ENCODE measurements around the gene RPL22L1. TPM values are rescaled to one million over a fixed set of nuclear protein-coding genes. Genes with fewer than 3 reads are reported as not detected.
"Not testable (repeated sequence)": the region's sequence is repeated elsewhere in the genome, so short reads cannot be mapped to it uniquely, and the experiment has no call there.

Gene RPL22L1
- total RNA-seq, 1 experiment from 2014 or later: 41.5 TPM

DNA sequence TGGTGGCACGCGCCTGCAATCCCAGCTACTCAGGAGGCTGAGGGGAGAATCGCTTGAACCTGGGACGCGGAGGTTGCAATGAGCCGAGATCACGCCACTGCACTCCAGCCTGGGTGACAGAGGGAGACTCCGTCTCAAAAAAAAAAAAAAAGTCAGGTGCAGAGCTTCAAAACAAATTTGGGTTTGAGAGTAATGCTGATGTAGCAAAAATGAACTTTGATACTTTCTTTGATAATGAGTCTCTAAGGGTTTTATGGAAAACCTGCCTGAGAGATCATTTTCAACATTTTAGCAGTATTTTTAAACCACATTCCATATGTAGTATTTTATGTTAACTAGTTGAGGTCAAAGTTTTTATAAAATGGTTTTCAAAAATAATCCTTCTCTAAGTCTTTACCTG is 23.9 kb upstream of the RPL22L1 start:
- intact Hi-C loops (cut with micrococcal nuclease; ENCODE audit: unreplicated experiment): no loop called here
- Histone ChIP-seq H3K4me1 (ENCODE audit: insufficient read depth, low read length, poor library complexity, severe bottlenecking) (no peaks in the 10 kb centered on the region), H3K27me3 (replicated peaks; ENCODE audit: insufficient read depth, low read depth, low read length, poor library complexity) (no peaks in the 10 kb centered on the region), H3K9me3 (ENCODE audit: low read depth, low read length, poor library complexity, severe bottlenecking) (no peaks in the 10 kb centered on the region), H3K4me3 (ENCODE audit: low read depth, low read length, poor library complexity, severe bottlenecking) (no peak overlapping the region), H3K27ac (ENCODE audit: low read depth, low read length, poor library complexity, severe bottlenecking) (no peak overlapping the region), H3K36me3 (ENCODE audit: insufficient read depth, low read length, poor library complexity, severe bottlenecking) (no peaks in the 10 kb centered on the region)
- CTCF ChIA-PET: no interaction called here
- TF ChIP-seq, protein P1, sequence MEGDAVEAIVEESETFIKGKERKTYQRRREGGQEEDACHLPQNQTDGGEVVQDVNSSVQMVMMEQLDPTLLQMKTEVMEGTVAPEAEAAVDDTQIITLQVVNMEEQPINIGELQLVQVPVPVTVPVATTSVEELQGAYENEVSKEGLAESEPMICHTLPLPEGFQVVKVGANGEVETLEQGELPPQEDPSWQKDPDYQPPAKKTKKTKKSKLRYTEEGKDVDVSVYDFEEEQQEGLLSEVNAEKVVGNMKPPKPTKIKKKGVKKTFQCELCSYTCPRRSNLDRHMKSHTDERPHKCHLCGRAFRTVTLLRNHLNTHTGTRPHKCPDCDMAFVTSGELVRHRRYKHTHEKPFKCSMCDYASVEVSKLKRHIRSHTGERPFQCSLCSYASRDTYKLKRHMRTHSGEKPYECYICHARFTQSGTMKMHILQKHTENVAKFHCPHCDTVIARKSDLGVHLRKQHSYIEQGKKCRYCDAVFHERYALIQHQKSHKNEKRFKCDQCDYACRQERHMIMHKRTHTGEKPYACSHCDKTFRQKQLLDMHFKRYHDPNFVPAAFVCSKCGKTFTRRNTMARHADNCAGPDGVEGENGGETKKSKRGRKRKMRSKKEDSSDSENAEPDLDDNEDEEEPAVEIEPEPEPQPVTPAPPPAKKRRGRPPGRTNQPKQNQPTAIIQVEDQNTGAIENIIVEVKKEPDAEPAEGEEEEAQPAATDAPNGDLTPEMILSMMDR (conservative IDR thresholded peaks at IDR 0.05; ENCODE audit: low read depth, low read length): no peak
- no peak for TF ChIP-seq EZH2 (IDR thresholded peaks at IDR 0.05; ENCODE audit: borderline replicate concordance, low read depth, low read length, poor library complexity, severe bottlenecking)
- POLR2A ChIA-PET (ENCODE audit: low non-redundant PET): no interaction called here
- no TSS peak for BruUV-seq (replicated peaks)
- DNase-seq (ENCODE audit: low spot score): no peak

DNA sequence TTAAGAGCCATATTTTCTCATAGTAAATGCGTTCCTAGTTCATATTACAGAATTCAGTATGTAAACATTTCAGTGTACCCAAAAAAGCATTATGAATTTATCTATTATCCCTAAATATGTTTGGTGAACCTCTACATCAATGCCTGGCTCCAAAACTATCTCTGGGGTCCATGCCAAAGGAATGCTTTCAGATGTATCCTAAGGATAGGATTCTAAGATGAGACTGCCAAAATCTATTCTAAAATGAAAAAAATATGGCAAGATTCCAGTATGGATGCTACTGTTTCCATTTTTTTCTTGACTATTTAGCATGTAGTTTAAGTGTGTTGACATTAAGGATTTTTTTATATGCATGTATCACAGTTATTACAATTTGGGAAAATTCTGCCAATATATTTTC is 19.6 kb upstream of the RPL22L1 start:
- POLR2A ChIA-PET (ENCODE audit: low non-redundant PET): no interaction called here
- Histone ChIP-seq H3K4me3 (ENCODE audit: low read depth, low read length, poor library complexity, severe bottlenecking) (no peak overlapping the region), H3K27me3 (replicated peaks; ENCODE audit: insufficient read depth, low read depth, low read length, poor library complexity) (no peaks in the 10 kb centered on the region), H3K27ac (ENCODE audit: low read depth, low read length, poor library complexity, severe bottlenecking) (no peak overlapping the region), H3K36me3 (ENCODE audit: insufficient read depth, low read length, poor library complexity, severe bottlenecking) (no peaks in the 10 kb centered on the region), H3K4me1 (ENCODE audit: insufficient read depth, low read length, poor library complexity, severe bottlenecking) (no peaks in the 10 kb centered on the region), H3K9me3 (ENCODE audit: low read depth, low read length, poor library complexity, severe bottlenecking) (no peaks in the 10 kb centered on the region)
- DNase-seq (ENCODE audit: low spot score): no peak
- no TSS peak for BruUV-seq (replicated peaks)
- intact Hi-C loops (cut with micrococcal nuclease; ENCODE audit: unreplicated experiment): no loop called here
- TF ChIP-seq EZH2 (IDR thresholded peaks at IDR 0.05; ENCODE audit: borderline replicate concordance, low read depth, low read length, poor library complexity, severe bottlenecking): no peak
- TF ChIP-seq, protein P1 (conservative IDR thresholded peaks at IDR 0.05; ENCODE audit: low read depth, low read length): no peak
- CTCF ChIA-PET: no interaction called here

GRCh38 chr3:170889132-170889531 is 19.1 kb upstream of the RPL22L1 start:
- intact Hi-C loops (cut with micrococcal nuclease; ENCODE audit: unreplicated experiment): no loop called here
- Histone ChIP-seq H3K4me1 (ENCODE audit: insufficient read depth, low read length, poor library complexity, severe bottlenecking) (no peaks in the 10 kb centered on the region), H3K27me3 (replicated peaks; ENCODE audit: insufficient read depth, low read depth, low read length, poor library complexity) (no peaks in the 10 kb centered on the region), H3K27ac (ENCODE audit: low read depth, low read length, poor library complexity, severe bottlenecking) (no peak overlapping the region), H3K36me3 (ENCODE audit: insufficient read depth, low read length, poor library complexity, severe bottlenecking) (no peaks in the 10 kb centered on the region), H3K9me3 (ENCODE audit: low read depth, low read length, poor library complexity, severe bottlenecking) (no peaks in the 10 kb centered on the region), H3K4me3 (ENCODE audit: low read depth, low read length, poor library complexity, severe bottlenecking) (no peak overlapping the region)
- TF ChIP-seq EZH2 (IDR thresholded peaks at IDR 0.05; ENCODE audit: borderline replicate concordance, low read depth, low read length, poor library complexity, severe bottlenecking): no peak
- TF ChIP-seq, protein P1 (conservative IDR thresholded peaks at IDR 0.05; ENCODE audit: low read depth, low read length): no peak
- POLR2A ChIA-PET (ENCODE audit: low non-redundant PET): no interaction called here
- CTCF ChIA-PET: no interaction called here
- BruUV-seq (replicated peaks): no TSS peak
- no peak for DNase-seq (ENCODE audit: low spot score)

DNA sequence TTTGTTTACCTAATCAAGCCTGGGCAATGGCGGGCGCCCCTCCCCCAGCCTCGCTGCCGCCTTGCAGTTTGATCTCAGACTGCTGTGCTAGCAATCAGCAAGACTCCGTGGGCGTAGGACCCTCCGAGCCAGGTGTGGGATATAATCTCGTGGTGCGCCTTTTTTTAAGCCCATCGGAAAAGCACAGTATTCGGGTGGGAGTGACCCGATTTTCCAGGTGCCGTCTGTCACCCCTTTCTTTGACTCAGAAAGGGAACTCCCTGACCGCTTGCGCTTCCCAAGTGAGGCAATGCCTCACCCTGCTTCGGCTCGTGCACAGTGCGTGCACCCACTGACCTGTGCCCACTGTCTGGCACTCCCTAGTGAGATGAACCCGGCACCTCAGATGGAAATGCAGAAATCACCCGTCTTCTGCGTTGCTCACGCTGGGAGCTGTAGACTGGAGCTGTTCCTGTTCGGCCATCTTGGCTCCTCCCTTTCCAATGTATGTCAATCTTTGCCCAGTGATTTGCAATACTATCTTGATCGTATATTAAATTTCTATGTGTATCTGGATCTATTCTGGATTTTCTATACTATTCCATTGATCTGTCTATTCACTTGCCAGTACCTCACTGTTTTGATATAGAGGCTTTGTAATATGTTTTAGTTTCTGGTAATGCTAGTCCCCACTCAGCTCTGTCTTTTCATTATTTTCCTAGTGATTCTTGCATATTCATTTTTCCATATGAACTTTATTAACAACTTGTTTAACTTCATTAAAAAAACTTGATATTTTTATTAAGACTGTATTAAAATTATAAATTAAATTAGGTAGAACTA is 14.3 kb upstream of the RPL22L1 start:
- intact Hi-C loops (cut with micrococcal nuclease; ENCODE audit: unreplicated experiment); BruUV-seq (replicated peaks); H3K4me1 ChIP-seq (ENCODE audit: insufficient read depth, low read length, poor library complexity, severe bottlenecking); H3K9me3 ChIP-seq (ENCODE audit: low read depth, low read length, poor library complexity, severe bottlenecking); DNase-seq (ENCODE audit: low spot score); CTCF ChIA-PET; POLR2A ChIA-PET (ENCODE audit: low non-redundant PET); H3K4me3 ChIP-seq (ENCODE audit: low read depth, low read length, poor library complexity, severe bottlenecking); H3K36me3 ChIP-seq (ENCODE audit: insufficient read depth, low read length, poor library complexity, severe bottlenecking); H3K27ac ChIP-seq (ENCODE audit: low read depth, low read length, poor library complexity, severe bottlenecking); H3K27me3 ChIP-seq (replicated peaks; ENCODE audit: insufficient read depth, low read depth, low read length, poor library complexity): not testable (repeated sequence)

DNA sequence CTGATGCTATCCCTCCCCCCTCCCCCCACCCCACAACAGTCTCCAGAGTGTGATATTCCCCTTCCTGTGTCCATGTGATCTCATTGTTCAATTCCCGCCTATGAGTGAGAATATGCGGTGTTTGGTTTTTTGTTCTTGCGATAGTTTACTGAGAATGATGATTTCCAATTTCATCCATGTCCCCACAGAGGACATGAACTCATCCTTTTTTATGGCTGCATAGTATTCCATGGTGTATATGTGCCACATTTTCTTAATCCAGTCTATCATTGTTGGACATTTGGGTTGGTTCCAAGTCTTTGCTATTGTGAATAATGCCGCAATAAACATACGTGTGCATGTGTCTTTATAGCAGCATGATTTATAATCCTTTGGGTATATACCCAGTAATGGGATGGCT is 8.7 kb upstream of the RPL22L1 start:
- H3K4me3 ChIP-seq (ENCODE audit: low read depth, low read length, poor library complexity, severe bottlenecking); intact Hi-C loops (cut with micrococcal nuclease; ENCODE audit: unreplicated experiment); H3K4me1 ChIP-seq (ENCODE audit: insufficient read depth, low read length, poor library complexity, severe bottlenecking); POLR2A ChIA-PET (ENCODE audit: low non-redundant PET); DNase-seq (ENCODE audit: low spot score); H3K27me3 ChIP-seq (replicated peaks; ENCODE audit: insufficient read depth, low read depth, low read length, poor library complexity); H3K27ac ChIP-seq (ENCODE audit: low read depth, low read length, poor library complexity, severe bottlenecking); CTCF ChIA-PET; BruUV-seq (replicated peaks); H3K36me3 ChIP-seq (ENCODE audit: insufficient read depth, low read length, poor library complexity, severe bottlenecking); H3K9me3 ChIP-seq (ENCODE audit: low read depth, low read length, poor library complexity, severe bottlenecking): not testable (repeated sequence)
